DND-41 (cell line): ENCODE data around the gene ATP11B.

Experiments used
- CTCF ChIP-seq: IDR thresholded peaks from 2 replicates; pipeline ENCODE4 v1.5.1; 2012; ENCODE audit warnings: borderline replicate concordance, low read length, moderate library complexity, mild to moderate bottlenecking; ENCODE audit not compliant: poor library complexity, severe bottlenecking; ENCODE audit errors: extremely low read depth
- EZH2 ChIP-seq: IDR thresholded peaks from 3 replicates; pipeline ENCODE4 v1.6.1; 2012; ENCODE audit warnings: borderline replicate concordance, low read depth, mild to moderate bottlenecking, moderate library complexity, low read length, inconsistent platforms; ENCODE audit not compliant: severe bottlenecking

- TF ChIP-seq CTCF (no peak), EZH2 (no peak)
Observed at GRCh38 chr3:182904164-182904563, 110.9 kb downstream of the ATP11B start.
